ENCODE results near the gene RIT2. TPM values are rescaled to one million over a fixed set of nuclear protein-coding genes. Genes with fewer than 3 reads are reported as not detected.

Gene RIT2
- total RNA-seq, 4 donors from 2014 or later, result not detected

GRCh38 chr18:43034683-43035500, 80.6 kb downstream of the RIT2 start:
- Histone ChIP-seq H3K9me3 (no peaks in the 10 kb centered on the region), H3K27ac (no peak overlapping the region), H3K36me3 (no peaks in the 10 kb centered on the region), H3K4me3 (no peak overlapping the region), H3K4me1 (no peaks in the 10 kb centered on the region), H3K27me3 (no peaks in the 10 kb centered on the region)
- TF ChIP-seq POLR2A (IDR thresholded peaks at IDR 0.05), result no peak
- TF ChIP-seq, protein P1, sequence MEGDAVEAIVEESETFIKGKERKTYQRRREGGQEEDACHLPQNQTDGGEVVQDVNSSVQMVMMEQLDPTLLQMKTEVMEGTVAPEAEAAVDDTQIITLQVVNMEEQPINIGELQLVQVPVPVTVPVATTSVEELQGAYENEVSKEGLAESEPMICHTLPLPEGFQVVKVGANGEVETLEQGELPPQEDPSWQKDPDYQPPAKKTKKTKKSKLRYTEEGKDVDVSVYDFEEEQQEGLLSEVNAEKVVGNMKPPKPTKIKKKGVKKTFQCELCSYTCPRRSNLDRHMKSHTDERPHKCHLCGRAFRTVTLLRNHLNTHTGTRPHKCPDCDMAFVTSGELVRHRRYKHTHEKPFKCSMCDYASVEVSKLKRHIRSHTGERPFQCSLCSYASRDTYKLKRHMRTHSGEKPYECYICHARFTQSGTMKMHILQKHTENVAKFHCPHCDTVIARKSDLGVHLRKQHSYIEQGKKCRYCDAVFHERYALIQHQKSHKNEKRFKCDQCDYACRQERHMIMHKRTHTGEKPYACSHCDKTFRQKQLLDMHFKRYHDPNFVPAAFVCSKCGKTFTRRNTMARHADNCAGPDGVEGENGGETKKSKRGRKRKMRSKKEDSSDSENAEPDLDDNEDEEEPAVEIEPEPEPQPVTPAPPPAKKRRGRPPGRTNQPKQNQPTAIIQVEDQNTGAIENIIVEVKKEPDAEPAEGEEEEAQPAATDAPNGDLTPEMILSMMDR (IDR thresholded peaks at IDR 0.05), result no peak
- DNase-seq, result no peak

GRCh38 chr18:43031169-43031568, 84.3 kb downstream of the RIT2 start:
- no peak for TF ChIP-seq POLR2A (IDR thresholded peaks at IDR 0.05)
- TF ChIP-seq, protein P1 (IDR thresholded peaks at IDR 0.05), result no peak
- no peaks in the 10 kb centered on the region for H3K9me3 ChIP-seq
- DNase-seq, result no peak
- H3K27me3 ChIP-seq, result no peaks in the 10 kb centered on the region
- H3K36me3 ChIP-seq, result no peaks in the 10 kb centered on the region
- H3K4me1 ChIP-seq, result no peaks in the 10 kb centered on the region
- no peak overlapping the region for H3K4me3 ChIP-seq
- H3K27ac ChIP-seq, result no peak overlapping the region

DNA sequence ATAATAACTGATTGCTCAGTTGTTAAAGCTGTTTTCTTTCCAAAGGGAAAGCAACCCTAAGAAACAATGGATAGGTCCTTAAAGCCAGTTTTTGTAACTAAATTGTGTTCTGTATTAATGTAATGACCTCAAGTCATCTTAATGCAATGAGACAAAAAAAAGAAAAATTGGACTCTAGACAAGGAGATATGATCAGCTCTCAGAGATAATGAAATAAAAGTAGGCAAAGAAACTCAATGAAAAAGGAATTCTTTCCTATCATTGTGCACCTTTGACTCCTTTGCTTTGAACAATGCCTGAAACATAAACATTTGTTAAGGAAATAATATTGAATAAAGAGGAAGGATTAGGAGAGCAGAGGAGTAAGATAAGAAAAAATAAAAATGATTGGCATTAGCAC, 86.1 kb downstream of the RIT2 start:
- Histone ChIP-seq H3K27ac (no peak overlapping the region), H3K4me3 (no peak overlapping the region), H3K27me3 (no peaks in the 10 kb centered on the region), H3K36me3 (no peaks in the 10 kb centered on the region), H3K4me1 (no peaks in the 10 kb centered on the region), H3K9me3 (no peaks in the 10 kb centered on the region)
- TF ChIP-seq, protein P1 (IDR thresholded peaks at IDR 0.05), result no peak
- no peak for TF ChIP-seq POLR2A (IDR thresholded peaks at IDR 0.05)
- no peak for DNase-seq

DNA sequence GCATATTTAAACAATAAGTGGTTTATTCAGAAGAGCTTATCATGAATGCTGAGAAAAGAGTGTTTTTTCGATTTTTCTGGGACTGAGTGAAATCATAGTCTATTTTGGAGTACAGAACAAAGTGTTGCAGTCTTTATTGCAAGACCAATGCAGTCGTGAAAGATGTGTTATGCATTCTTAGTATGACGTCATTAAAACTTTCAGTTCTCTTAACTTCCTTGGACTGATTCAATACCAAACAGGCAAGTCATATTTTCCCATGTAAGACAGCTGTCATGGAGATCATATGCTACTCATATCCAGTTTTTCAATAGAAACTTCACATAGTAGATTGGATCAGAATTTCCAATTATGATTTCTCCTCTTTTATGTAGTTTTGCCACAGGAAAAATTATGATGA, 92.6 kb downstream of the RIT2 start:
- TF ChIP-seq, protein P1 (IDR thresholded peaks at IDR 0.05), result no peak
- no peak for TF ChIP-seq POLR2A (IDR thresholded peaks at IDR 0.05)

GRCh38 chr18:43017622-43018021, 97.9 kb downstream of the RIT2 start:
- Histone ChIP-seq H3K36me3 (no peaks in the 10 kb centered on the region), H3K27me3 (no peaks in the 10 kb centered on the region), H3K27ac (no peak overlapping the region), H3K4me3 (no peak overlapping the region), H3K9me3 (no peaks in the 10 kb centered on the region), H3K4me1 (no peaks in the 10 kb centered on the region)
- DNase-seq, result no peak
- TF ChIP-seq, protein P1 (IDR thresholded peaks at IDR 0.05), result no peak
- no peak for TF ChIP-seq POLR2A (IDR thresholded peaks at IDR 0.05)

More for the DNA sequence above, 92.6 kb downstream of the RIT2 start:
- no peak for DNase-seq
- Histone ChIP-seq H3K27me3 (no peaks in the 10 kb centered on the region), H3K9me3 (no peaks in the 10 kb centered on the region), H3K4me1 (no peaks in the 10 kb centered on the region), H3K4me3 (no peak overlapping the region), H3K27ac (no peak overlapping the region), H3K36me3 (no peaks in the 10 kb centered on the region)

Data from Peyer's patch (tissue), 4 donors.